GM20431 (cell line): Measurements from ENCODE around the gene PTPRF.
"Not testable (repeated sequence)": the region's sequence is repeated elsewhere in the genome, so short reads cannot be mapped to it uniquely, and the experiment has no call there.

Source experiments
- in situ Hi-C: fragments of 300-500 bp; cut with MseI, MboI; formaldehyde crosslinking; loops from one replicate; pipeline ENCODE4 v1.15.0; 2020; ENCODE audit warnings: low sequenced_read_pairs; ENCODE audit not compliant: unreplicated experiment

Gene PTPRF

GRCh38 chr1:43530483-43531106, at the start of gene PTPRF:
Gene PTPRF (plus strand): TSS chr1:43530883. CDS start chr1:43545076, 14,193 bp downstream.
- in situ Hi-C loops, result no loop called here

DNA sequence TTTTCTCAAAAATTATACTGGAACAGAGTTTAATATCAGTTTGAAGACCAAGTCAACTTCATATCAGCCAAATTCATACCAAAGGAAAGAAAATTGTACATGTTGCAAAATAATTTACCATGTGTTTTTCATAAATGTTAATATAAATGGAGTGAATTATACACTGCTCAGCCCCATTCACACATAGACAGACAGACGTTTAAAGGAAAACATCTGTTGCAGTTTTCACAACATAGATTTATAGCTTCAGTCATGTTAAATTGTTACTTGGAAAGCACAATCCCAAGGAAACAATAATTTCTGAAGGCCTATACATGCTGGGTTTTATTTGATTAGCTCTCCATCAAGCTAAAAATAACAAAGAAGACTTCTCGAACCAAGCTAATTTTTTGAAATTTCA, 49.2 kb upstream of the PTPRF start:
- in situ Hi-C loops, result no loop called here

DNA sequence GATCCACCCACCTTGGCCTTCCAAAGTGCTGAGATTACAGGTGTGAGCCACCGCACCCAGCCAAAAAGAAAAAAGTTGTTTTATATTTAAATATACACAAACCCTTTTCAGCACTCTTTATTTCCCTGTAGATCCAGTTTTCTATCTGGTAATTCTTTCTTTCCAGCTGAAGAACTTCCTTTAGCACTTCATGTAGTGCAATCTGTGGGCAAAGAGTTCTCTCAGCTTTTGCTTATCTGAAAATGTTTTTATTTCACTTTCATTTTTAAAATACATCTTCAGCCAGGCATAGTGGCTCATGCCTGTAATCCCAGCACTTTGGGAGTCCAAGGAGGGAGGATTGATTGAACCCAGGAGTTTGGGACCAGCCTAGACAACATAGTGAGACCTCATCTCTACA, 48.5 kb upstream of the PTPRF start:
- in situ Hi-C loops, result no loop called here

DNA sequence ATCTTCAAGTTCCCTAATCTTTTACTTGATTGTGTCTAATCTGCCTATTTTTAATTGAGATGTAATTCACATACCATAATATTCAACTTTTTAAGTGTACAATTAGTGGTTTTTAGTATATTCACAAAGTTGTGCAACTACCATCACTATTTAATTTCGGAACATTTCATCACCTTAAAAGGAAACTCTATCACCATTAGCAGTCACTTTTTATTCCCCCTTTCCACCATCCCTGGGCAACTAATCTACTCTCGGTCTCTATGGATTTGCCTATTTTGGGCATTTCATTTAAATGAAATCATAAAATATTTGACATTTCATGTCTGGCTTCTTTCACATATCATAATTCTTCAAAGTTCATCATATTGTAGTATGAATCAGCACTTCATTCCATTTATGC, 46.3 kb upstream of the PTPRF start:
- in situ Hi-C loops, result no loop called here

- in situ Hi-C loops, result no loop called here
Measured at GRCh38 chr1:43488165-43488564, 42.5 kb upstream of the PTPRF start.

DNA sequence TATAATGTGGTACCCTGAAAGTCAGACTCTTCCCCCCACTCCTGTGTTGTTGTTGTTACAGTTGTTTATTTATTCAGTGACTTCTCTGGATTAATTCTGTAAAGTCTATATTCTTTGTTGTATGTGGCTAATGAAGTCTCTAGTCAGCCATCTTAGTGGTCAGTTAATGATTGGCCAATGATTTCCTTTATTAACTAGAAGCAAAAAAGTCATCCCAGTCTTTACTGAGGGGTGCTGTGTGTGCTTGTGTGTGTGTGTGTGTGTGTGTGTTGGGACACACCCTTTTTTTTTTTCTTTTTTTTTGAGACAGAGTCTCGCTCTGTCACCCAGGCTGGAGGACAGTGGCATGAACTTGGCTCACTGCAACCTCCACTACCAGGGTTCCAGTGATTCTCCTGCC, 39.6 kb upstream of the PTPRF start:
- in situ Hi-C loops, result no loop called here

GRCh38 chr1:43492826-43493225, 37.9 kb upstream of the PTPRF start:
- in situ Hi-C loops, result no loop called here

DNA sequence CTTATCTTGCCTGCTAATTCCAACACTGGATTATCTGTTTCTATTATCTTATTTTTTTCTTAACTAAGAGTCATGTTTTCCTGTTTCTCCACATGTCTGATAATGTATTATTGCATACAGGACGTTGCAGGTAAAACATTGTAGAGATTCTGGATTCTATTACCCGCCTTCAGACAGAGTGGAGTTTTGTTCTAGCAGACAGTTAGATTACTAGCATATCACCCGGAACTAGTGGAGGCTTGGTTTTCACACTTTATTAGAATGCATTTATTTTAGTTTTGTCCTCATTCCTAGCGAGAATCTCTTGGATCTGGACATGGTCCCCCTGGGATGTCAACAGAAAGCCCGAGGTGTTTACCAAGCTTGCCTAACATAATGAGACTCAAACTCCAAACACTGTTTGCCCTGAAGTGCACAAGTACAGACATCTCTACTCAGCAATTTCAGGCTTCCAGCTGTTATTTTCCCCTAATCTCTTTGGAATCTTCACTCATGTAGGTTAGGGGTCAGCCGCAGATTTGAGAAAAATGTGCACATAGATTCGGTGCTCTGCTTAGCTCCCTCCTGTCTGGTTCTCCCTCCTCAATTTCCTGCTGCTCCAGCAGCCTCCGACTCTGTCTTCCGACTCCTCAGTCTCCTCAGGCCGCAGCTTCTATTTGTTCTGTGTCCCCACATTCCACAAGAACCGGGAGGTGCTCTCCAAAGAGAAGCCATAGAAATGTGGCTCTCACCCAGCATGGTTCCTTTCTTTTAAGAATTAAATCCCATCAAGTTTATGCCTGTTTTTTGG, 36.8 kb upstream of the PTPRF start:
- in situ Hi-C loops, result no loop called here

GRCh38 chr1:43495204-43495603, 35.5 kb upstream of the PTPRF start:
- in situ Hi-C loops, result no loop called here

GRCh38 chr1:43499898-43500297, 30.8 kb upstream of the PTPRF start:
- in situ Hi-C loops, result no loop called here

GRCh38 chr1:43501806-43502205, 28.9 kb upstream of the PTPRF start:
- in situ Hi-C loops, result not testable (repeated sequence)

GRCh38 chr1:43503534-43503933, 27.1 kb upstream of the PTPRF start:
- in situ Hi-C loops, result no loop called here

DNA sequence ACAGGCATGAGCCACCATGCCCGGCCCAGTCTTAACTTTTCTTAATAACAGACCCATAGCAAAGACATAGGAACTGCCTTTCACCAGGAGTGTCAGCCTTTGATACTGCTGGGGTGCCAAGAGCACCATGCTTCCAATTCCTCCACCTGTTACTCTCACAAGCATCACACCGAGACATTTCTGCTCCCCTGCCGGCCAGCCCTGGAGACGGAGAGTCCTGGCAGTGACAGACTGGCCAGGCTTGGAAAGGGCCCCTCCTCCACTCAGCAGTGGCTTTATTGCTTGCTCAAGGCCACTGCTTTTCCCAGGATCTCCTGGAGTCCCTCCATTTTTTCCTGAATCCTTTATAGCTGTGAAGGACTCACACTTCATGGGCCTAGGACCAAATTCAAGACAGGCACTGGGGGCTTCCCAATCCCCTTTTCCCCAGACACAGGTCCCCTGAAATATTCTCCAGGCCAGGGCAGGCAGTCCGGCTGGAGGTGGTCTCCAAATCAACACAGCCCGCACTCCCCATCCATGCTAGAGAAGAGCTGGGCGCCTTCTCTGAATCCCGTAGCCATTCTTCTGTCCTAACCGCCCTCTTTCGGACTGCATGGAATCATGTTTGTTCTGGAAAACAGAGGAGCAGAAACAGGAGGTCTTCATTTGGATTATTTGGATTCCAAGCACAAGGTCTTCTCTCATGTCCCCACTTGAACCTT, 25.5 kb upstream of the PTPRF start:
- in situ Hi-C loops, result no loop called here

- in situ Hi-C loops, result no loop called here
Measured at GRCh38 chr1:43506233-43506632, 24.4 kb upstream of the PTPRF start.

DNA sequence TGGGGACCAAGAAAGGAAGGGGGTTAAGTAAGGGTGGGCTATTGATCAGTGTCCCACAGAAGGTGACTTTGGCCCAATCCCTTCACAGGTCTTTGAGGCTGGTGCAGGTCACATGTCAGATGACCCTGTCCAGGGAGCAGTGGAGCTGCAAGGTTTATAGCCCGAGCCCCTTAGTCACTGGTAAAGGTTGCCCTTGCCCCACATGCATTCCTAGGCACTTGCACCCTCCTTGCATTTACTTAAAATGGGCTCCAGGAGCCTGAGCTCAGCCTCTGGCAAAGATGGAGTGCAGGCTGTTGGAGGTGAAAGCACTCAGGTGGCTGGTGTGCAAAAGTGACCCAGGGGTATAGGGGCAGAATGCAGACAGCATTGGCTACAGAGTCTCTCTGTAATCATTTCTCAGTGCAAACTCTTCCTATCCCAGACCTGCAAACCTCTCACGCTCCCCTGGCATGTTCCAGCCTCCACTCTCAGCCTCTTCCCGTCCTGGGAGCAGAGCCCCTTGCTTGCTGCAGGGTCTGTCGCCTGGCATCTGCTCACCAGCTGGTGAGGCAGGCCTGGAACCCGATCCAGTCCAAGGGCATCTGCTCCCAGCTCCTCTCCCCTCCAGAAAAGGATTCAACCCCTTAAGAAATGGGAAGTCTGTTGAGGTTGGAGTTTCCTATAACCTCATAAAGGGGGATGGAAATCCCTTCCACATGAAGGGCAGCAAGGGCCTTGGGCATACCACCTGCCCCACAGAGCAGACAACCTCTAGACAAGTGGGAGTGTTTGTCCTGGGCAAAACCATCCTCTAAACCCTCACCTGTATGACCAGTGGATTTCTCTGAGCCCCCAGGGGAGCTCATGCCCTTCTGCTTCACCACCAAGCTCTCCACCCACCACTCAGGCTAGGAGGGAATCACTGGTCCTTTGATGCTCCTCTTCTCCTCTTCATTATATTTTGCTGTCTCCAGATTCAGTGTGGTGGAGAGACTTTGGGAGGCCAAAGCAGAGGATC, 23.1 kb upstream of the PTPRF start:
- in situ Hi-C loops, result no loop called here

GRCh38 chr1:43509007-43509739, 21.5 kb upstream of the PTPRF start:
- in situ Hi-C loops, result no loop called here

DNA sequence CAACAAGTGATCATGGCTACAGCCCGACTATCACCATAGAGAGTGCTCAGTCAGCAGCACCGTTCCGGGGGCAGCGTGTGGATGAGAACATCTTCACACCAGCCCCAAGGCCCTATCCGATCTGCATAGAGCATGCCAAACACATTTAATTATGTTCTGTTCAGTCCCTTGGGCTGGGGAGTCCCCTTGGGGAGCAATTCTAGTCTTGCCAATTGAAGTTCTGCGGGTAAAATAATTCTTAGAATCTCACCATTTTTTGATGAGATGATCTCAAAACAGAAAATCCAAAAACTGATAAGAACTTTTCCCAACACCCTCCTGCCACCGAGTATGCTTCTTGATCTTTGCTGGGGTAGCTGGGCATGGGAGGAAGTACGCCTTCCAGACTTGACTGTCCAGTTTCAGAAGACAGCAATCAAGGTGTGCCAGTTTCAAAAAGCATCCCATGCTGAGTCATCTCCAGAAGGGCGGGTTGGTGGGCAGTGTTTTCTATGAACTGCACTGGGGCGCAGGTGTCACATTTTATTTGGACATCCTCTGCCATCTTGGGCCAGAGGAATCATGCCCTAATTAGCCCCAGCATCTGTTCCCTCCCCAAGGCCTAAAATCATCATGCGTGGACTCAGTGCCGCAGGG, 20.8 kb upstream of the PTPRF start:
- in situ Hi-C loops, result no loop called here

GRCh38 chr1:43510621-43511020, 20.1 kb upstream of the PTPRF start:
- in situ Hi-C loops, result no loop called here

DNA sequence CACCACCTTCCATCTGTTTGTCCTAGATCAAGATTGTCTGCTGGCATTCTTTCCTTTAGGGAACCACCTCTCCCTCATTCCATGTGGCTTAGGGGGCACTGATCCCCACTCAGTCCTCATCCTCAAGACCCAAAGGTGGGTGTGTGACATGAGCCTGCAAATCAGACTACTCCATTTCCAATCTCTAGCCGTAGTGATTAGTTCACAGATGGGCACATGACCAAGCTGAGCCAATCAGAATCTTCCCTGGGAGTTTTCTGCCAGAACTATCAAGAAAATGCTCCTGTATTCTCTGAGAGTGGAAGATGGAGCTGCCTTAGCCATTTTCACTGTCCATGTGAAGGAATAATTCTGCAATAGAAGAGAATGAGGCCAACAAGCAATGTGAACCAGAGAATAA, 19.3 kb upstream of the PTPRF start:
- in situ Hi-C loops, result no loop called here
